Measurements from ENCODE around the gene KIF5C.
A peak's percentile ranks its signal among the peaks of the same experiment; 100 is the strongest.
"Not testable (repeated sequence)": the region's sequence is repeated elsewhere in the genome, so short reads cannot be mapped to it uniquely, and the experiment has no call there.

Gene KIF5C

GRCh38 chr2:148874868-148875341, at the start of gene KIF5C:
Gene KIF5C (plus strand): TSS chr2:148875227. CDS start chr2:148875618, 391 bp downstream.
- peak; percentile 90 for DNase-seq

- no peak for DNase-seq
Measured at GRCh38 chr2:148826791-148827190, 48.2 kb upstream of the KIF5C start.

GRCh38 chr2:148828941-148829340, 46.1 kb upstream of the KIF5C start:
- DNase-seq = no peak

GRCh38 chr2:148829618-148830017, 45.4 kb upstream of the KIF5C start:
- no peak for DNase-seq

GRCh38 chr2:148832637-148833036, 42.4 kb upstream of the KIF5C start:
- DNase-seq = no peak

GRCh38 chr2:148842050-148842449, 33.0 kb upstream of the KIF5C start:
- no peak for DNase-seq

GRCh38 chr2:148848146-148848545, 26.9 kb upstream of the KIF5C start:
- DNase-seq = no peak

GRCh38 chr2:148853458-148853857, 21.6 kb upstream of the KIF5C start:
- no peak for DNase-seq

- DNase-seq = no peak
Measured at GRCh38 chr2:148860037-148860436, 15.0 kb upstream of the KIF5C start.

- no peak for DNase-seq
Measured at GRCh38 chr2:148861367-148861766, 13.7 kb upstream of the KIF5C start.

GRCh38 chr2:148862478-148862877, 12.5 kb upstream of the KIF5C start:
- not testable (repeated sequence) for DNase-seq

- DNase-seq = no peak
Measured at GRCh38 chr2:148865512-148865911, 9.5 kb upstream of the KIF5C start.

GRCh38 chr2:148866091-148866490, 8.9 kb upstream of the KIF5C start:
- DNase-seq = no peak

GRCh38 chr2:148867079-148867769, 7.8 kb upstream of the KIF5C start:
- DNase-seq = no peak

GRCh38 chr2:148875387-148876051, 492 bp downstream of the KIF5C start:
- DNase-seq = peak; percentile 59

- DNase-seq = peak; percentile 33
Measured at GRCh38 chr2:148876202-148876594, 1.2 kb downstream of the KIF5C start.

GRCh38 chr2:148876595-148877402, 1.8 kb downstream of the KIF5C start:
- peak; percentile 90 for DNase-seq

- DNase-seq = no peak
Measured at GRCh38 chr2:148877403-148877740, 2.3 kb downstream of the KIF5C start.

- no peak for DNase-seq
Measured at GRCh38 chr2:148880636-148881035, 5.6 kb downstream of the KIF5C start.

- no peak for DNase-seq
Measured at GRCh38 chr2:148882051-148882450, 7.0 kb downstream of the KIF5C start.

- no peak for DNase-seq
Measured at GRCh38 chr2:148885209-148885608, 10.2 kb downstream of the KIF5C start.

- no peak for DNase-seq
Measured at GRCh38 chr2:148885988-148886387, 11.0 kb downstream of the KIF5C start.

- peak; percentile 18 for DNase-seq
Measured at GRCh38 chr2:148887350-148888002, 12.4 kb downstream of the KIF5C start.

Data from COR-L47 (cell line).